Esophagus muscularis mucosa (tissue), 3 donors: Measurements from ENCODE around the gene E2F7.

ENCODE experiments used
- EP300 ChIP-seq: sonication (generic); formaldehyde crosslinking; IDR thresholded peaks from one replicate; pipeline ENCODE4 v1.6.1; 2017; ENCODE audit warnings: antibody characterized with exemption
- POLR2A ChIP-seq: fragments of 450-650 bp; IDR thresholded peaks from one replicate; pipeline ENCODE4 v1.6.1; 2017; ENCODE audit warnings: antibody characterized with exemption, moderate library complexity, mild to moderate bottlenecking, low read depth
- POLR2AphosphoS5 ChIP-seq, 2 donors: sonication (generic); formaldehyde crosslinking; IDR thresholded peaks; one replicate each; pipeline ENCODE4 v1.6.1; 2017; ENCODE audit warnings: antibody characterized with exemption in 2 of 2

DNA sequence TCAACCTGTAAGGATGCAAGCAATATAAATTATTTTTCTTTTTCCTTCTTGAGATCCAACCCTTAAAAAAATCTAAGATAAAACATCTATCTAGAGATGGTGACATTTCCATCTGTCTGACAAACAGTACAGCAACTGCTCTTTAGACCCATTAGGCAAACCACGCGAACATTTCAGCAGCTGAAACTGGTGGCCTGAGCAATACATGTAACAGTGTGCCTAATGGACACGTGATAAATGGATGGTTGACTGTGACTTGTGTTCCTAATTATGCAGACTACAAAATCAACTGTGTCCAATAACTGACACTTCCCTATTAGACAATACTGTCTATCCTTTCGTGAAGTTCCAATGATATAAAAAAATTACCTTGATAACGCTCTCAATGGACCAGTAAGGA, 18.9 kb downstream of the E2F7 start:
- TF ChIP-seq POLR2A (no peak), EP300 (no peak), POLR2AphosphoS5 (IDR thresholded peaks at IDR 0.05) (no peak)
